Adrenal gland (tissue), 19 donors: ENCODE results near the gene ACSM6. TPM values are rescaled to one million over a fixed set of nuclear protein-coding genes. Genes with fewer than 3 reads are reported as not detected.

Source experiments
- DNase-seq, 7 donors: peaks; one replicate each; pipeline ENCODE4 v3.0.0-alpha.2; 2019 to 2020
- H3K27ac ChIP-seq, 5 donors: fragments of 200-600 bp; sonication (generic) in 4 of 5; 1 replicate in 3 of 5; 2 replicates in 2 of 5; pipeline versions ENCODE4 v1.5.1 to v1.8.0; 2016 to 2020; ENCODE audit warnings: mild to moderate bottlenecking in 1 of 5
- H3K27me3 ChIP-seq: fragments of 200-600 bp; 2 replicates; pipeline ENCODE4 v1.8.0; 2021
- H3K36me3 ChIP-seq, 2 donors: fragments of 200-600 bp; replicated peaks in 1 of 2; 1 replicate in 1 of 2; 2 replicates in 1 of 2; pipeline versions ENCODE4 v1.5.1 to v1.8.0; 2018 to 2022
- H3K4me1 ChIP-seq, 2 donors: fragments of 200-600 bp; replicated peaks in 1 of 2; 1 replicate in 1 of 2; 2 replicates in 1 of 2; pipeline versions ENCODE4 v1.5.1 to v1.8.0; 2018 to 2021
- H3K4me3 ChIP-seq, 4 donors: fragments of 200-600 bp; sonication (generic) in 3 of 4; one replicate each; pipeline ENCODE4 v1.5.1; 2016 to 2018
- H3K9me3 ChIP-seq, 3 donors: fragments of 200-600 bp; sonication (generic) in 1 of 3; replicated peaks in 1 of 3; 1 replicate in 2 of 3; 2 replicates in 1 of 3; pipeline versions ENCODE4 v1.5.1 to v1.8.0; 2016 to 2021
- CTCF ChIP-seq, 6 experiments: fragments of 450-650 bp in 4 of 6; fragments of 200-600 bp in 2 of 6; sonication (generic) in 1 of 6; IDR thresholded peaks; 1 replicate in 5 of 6; 2 replicates in 1 of 6; pipeline versions ENCODE4 v1.5.1 to v1.8.0; 2016 to 2021; ENCODE audit warnings: antibody characterized with exemption in 6 of 6, mild to moderate bottlenecking in 2 of 6, moderate library complexity in 1 of 6
- POLR2A ChIP-seq, 2 donors: fragments of 450-650 bp; IDR thresholded peaks; one replicate each; pipeline ENCODE4 v1.6.1; 2017; ENCODE audit warnings: antibody characterized with exemption in 2 of 2, mild to moderate bottlenecking in 2 of 2, moderate library complexity in 1 of 2
- WGBS, 4 donors: extraction: QIAGEN DNeasy Blood & Tissue Kit in 2 of 4; methylation state at CpG; one replicate each; pipeline versions ENCODE4 v1.1.5 to v1.1.7; 2013 to 2017; 5-methylcytosine and 5-hydroxymethylcytosine counted together
- intact Hi-C, 2 donors: fragments of 100-400 bp; cut with DNase I; formaldehyde crosslinking; loops; one replicate each; pipeline versions ENCODE4 v1.14.1 to v1.15.0; 2022 to 2023
- long read RNA-seq, 10 donors: library from polyadenylated mRNA in 3 of 10; unstranded in 2 of 10; stranded (forward) in 1 of 10; transcript quantifications; one replicate each; pipeline ENCODE4 v2.0.0 and lab custom pipeline, GENCODE V29; 2021 to 2026
- polyA plus RNA-seq, 3 donors: library from polyadenylated mRNA; stranded (reverse); fragments of 200-250 nt in 2 of 3; fragments of 350-450 nt in 1 of 3; fragmentation: Illumina TruSeq in 1 of 3; extraction: RNeasy Lipid Tissue Mini Kit (QIAGEN cat#74804) in 1 of 3; gene quantifications; one replicate each; pipeline ENCODE4 v1.2.3, GENCODE V29; 2013 to 2014
- total RNA-seq, 9 donors: library from RNA; depleted of rRNA in 4 of 9; stranded (reverse); fragments of >200 nt in 4 of 9; fragments of 120-200 nt in 1 of 9; fragmentation: NEBNext Ultra II Directional in 1 of 9; extraction: Animal tissue kit (Norgen Biotek cat#: 25700) in 1 of 9; gene quantifications; one replicate each; pipeline versions ENCODE4 v1.1.0 to v1.2.4, GENCODE V29; 2013 to 2023
- donor health status: healthy with polysubstance abuse.
- donor health status: Bipolar disorder and iron deficiency.
- donor health status: DM: yes; HTN: yes; CAD: no.
- donor health status: DM: no; HTN: no; CAD: no.
- donor health status: DM: no; HTN: no; CAD: no.
- donor health status: DM: yes; HTN: yes; CAD: no.

ACSM6 gene
- total RNA-seq: not detected
- polyA plus RNA-seq: not detected
- long read RNA-seq, donor 1: 0 reads
- long read RNA-seq, donor 2: 0 reads
- long read RNA-seq, donor 3: 0 reads
- long read RNA-seq, donor 4: 0 reads
- long read RNA-seq, donor 5: 0 reads
- long read RNA-seq, donor 6, partial matches to known transcripts: 0 of 2 reads
- long read RNA-seq, donor 6, other reads (novel, unspliced or antisense): 2 of 2 reads
- long read RNA-seq, donor 7: 0 reads
- long read RNA-seq, donor 8: 0 reads
- long read RNA-seq, donor 9: 0 reads
- long read RNA-seq, donor 10: 0 reads

- no peaks in the 10 kb centered on the region for H3K36me3 ChIP-seq
- DNase-seq: no peak
- H3K4me3 ChIP-seq: no peak within 1 kb of the TSS
- no peaks in the 10 kb centered on the region for H3K9me3 ChIP-seq
- H3K4me1 ChIP-seq: no peaks in the 10 kb centered on the region
- intact Hi-C loops: no loop called here
- no peak for TF ChIP-seq POLR2A (IDR thresholded peaks at IDR 0.05)
- 93% methylated on average over 1 of the region's 1 CpG; no CpG with 5 or more reads in 1 of the 4 donors for WGBS, 4 donors
- H3K27ac ChIP-seq: no peak within 1 kb of the TSS
- no peaks in the 10 kb centered on the region for H3K27me3 ChIP-seq
Observed at GRCh38 chr10:95193944-95194343, at the start of gene ACSM6. TSS of gene ACSM6 (plus strand) at chr10:95194238. CDS start at chr10:95194486, 248 bp downstream.

DNA sequence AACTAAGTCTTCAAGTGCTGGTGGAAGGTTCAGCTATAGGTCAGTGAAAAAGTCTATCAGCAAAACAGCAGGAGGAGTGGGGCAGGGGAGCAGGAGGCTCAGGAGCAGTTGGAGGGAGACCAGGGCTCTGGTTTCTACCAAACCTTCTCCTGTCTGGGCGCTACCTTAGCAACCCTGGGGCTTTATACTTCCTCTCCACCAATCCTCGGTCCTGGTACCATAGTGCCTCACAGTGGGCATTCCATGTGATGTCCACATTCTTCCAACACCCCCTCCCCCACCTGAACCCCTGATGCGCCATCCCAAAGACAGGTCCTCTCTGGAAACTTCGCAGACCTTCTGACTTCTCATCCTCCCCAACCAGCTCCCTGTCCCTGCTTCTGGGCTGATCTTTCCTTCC lies 25.3 kb upstream of the ACSM6 start:
- no peak for DNase-seq
- TF ChIP-seq CTCF (IDR thresholded peaks at IDR 0.05) (no peak), POLR2A (IDR thresholded peaks at IDR 0.05) (no peak)
- no peaks in the 10 kb centered on the region for H3K27me3 ChIP-seq
- no peaks in the 10 kb centered on the region for H3K36me3 ChIP-seq
- H3K4me1 ChIP-seq: no peaks in the 10 kb centered on the region
- no peak overlapping the region for H3K4me3 ChIP-seq
- intact Hi-C loops: no loop called here
- H3K9me3 ChIP-seq: no peaks in the 10 kb centered on the region
- H3K27ac ChIP-seq: no peak overlapping the region
- 91 to 96% (median 93%) methylated on average over 4 of the region's 4 CpGs for WGBS, 4 donors

DNA sequence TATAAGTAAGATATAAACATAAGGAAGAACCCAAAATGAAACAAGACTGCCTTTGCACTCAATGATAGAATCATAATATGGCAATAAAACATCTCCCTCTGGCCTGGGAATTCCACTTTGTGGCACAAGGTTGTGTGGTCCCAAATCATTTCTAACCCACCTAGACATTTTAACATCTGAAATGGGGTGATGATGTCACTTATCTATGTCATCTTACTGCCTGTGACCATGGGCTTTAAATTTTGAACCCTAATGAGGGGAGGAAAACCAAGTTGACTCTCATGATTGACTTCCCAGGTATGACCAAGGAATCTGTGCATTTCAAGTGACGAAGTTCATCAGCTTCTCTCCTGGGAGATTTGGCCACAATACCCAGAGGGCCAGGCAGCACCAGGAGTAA lies 24.5 kb upstream of the ACSM6 start:
- DNase-seq: no peak
- H3K4me3 ChIP-seq: no peak overlapping the region
- TF ChIP-seq POLR2A (IDR thresholded peaks at IDR 0.05) (no peak), CTCF (IDR thresholded peaks at IDR 0.05) (no peak)
- WGBS, 4 donors: 70 to 100% (median 87%) methylated on average over 1 of the region's 1 CpG
- no peaks in the 10 kb centered on the region for H3K9me3 ChIP-seq
- intact Hi-C loops: no loop called here
- no peaks in the 10 kb centered on the region for H3K36me3 ChIP-seq
- no peaks in the 10 kb centered on the region for H3K27me3 ChIP-seq
- no peaks in the 10 kb centered on the region for H3K4me1 ChIP-seq
- no peak overlapping the region for H3K27ac ChIP-seq

DNA sequence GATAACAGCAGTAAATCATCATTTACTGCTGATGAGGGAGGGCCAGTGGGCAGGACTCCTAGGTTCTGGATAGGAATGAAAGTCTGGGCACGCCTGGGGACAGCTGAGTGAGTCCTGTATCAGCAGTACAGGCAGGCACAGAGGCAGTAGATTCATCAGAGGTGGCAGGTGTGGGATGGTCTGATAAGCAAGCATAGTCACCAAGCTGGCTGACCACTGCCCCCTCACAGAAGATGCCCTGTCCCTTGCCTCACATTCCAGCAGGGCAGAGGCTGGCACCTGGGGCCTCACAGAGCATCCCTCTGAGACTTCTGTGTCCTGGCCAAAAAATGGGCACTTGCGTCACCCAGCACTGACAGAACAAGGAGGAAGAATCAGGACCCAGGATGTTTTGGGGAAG lies 23.2 kb upstream of the ACSM6 start:
- no peaks in the 10 kb centered on the region for H3K27me3 ChIP-seq
- intact Hi-C loops: no loop called here
- no peaks in the 10 kb centered on the region for H3K9me3 ChIP-seq
- WGBS, 4 donors: 71 to 93% (median 77%) methylated on average over 2 of the region's 2 CpGs
- H3K4me1 ChIP-seq: no peaks in the 10 kb centered on the region
- H3K4me3 ChIP-seq: no peak overlapping the region
- DNase-seq: no peak
- H3K36me3 ChIP-seq: no peaks in the 10 kb centered on the region
- TF ChIP-seq POLR2A (IDR thresholded peaks at IDR 0.05): no peak
- TF ChIP-seq CTCF (IDR thresholded peaks at IDR 0.05): no peak
- no peak overlapping the region for H3K27ac ChIP-seq

DNA sequence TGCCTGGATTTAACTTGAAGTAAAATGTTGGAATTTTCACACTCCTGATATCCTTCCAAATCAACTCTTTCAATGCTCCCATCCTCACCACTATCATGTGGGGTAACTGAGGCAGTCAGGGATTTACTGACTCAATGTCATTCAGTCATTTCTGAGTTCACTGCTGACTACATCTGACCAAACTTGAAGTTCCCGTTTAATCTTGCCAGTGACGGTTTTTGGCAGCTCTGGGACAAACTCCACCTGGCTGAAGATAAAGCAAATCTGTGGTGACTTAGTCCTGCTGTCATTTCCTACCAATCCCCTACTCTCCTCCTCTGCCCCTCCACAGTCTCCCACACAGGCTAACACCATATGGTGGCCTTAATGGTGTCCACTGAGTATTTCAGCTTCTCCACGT lies 22.7 kb upstream of the ACSM6 start:
- no peak overlapping the region for H3K27ac ChIP-seq
- H3K9me3 ChIP-seq: no peaks in the 10 kb centered on the region
- H3K36me3 ChIP-seq: no peaks in the 10 kb centered on the region
- no peak for TF ChIP-seq POLR2A (IDR thresholded peaks at IDR 0.05)
- TF ChIP-seq CTCF (IDR thresholded peaks at IDR 0.05): no peak
- H3K27me3 ChIP-seq: no peaks in the 10 kb centered on the region
- 71 to 85% (median 78%) methylated on average over 3 of the region's 3 CpGs for WGBS, 4 donors
- intact Hi-C loops: no loop called here
- no peak for DNase-seq
- no peak overlapping the region for H3K4me3 ChIP-seq
- H3K4me1 ChIP-seq: no peaks in the 10 kb centered on the region
